Urinary bladder (tissue), 4 donors: ENCODE data around the gene SPEG. TPM values are rescaled to one million over a fixed set of nuclear protein-coding genes. Genes with fewer than 3 reads are reported as not detected.

Experiments
- DNase-seq: peaks from one replicate; pipeline ENCODE4 v3.0.0-alpha.2; 2015; ENCODE audit errors: extremely low spot score
- H3K27ac ChIP-seq: one replicate; pipeline ENCODE4 v1.5.1; 2013; ENCODE audit warnings: low read depth, mild to moderate bottlenecking, moderate library complexity
- H3K36me3 ChIP-seq: one replicate; pipeline ENCODE4 v1.6.1; 2013; ENCODE audit warnings: mild to moderate bottlenecking, moderate library complexity; ENCODE audit not compliant: insufficient read depth
- H3K4me1 ChIP-seq: one replicate; pipeline ENCODE4 v1.6.1; 2013; ENCODE audit warnings: mild to moderate bottlenecking, moderate library complexity; ENCODE audit not compliant: insufficient read depth
- H3K4me3 ChIP-seq: one replicate; pipeline ENCODE4 v1.5.1; 2013; ENCODE audit warnings: low read depth, low read length
- WGBS: extraction: QIAGEN DNeasy Blood & Tissue Kit; methylation state at CpG from one replicate; pipeline ENCODE4 v1.1.7; 2013; 5-methylcytosine and 5-hydroxymethylcytosine counted together
- polyA plus RNA-seq: library from polyadenylated mRNA; stranded (reverse); fragments of 200-250 nt; gene quantifications from one replicate; pipeline ENCODE4 v1.2.3, GENCODE V29; 2013
- total RNA-seq: library from RNA; depleted of rRNA; stranded (reverse); fragments of >200 nt; gene quantifications from one replicate; pipeline ENCODE4 v1.2.3, GENCODE V29; 2014
- donor health status: healthy with polysubstance abuse.
- donor health status: healthy.

SPEG gene
- total and polyA plus RNA-seq, 2 donors, result 31.2 to 226 TPM

DNA sequence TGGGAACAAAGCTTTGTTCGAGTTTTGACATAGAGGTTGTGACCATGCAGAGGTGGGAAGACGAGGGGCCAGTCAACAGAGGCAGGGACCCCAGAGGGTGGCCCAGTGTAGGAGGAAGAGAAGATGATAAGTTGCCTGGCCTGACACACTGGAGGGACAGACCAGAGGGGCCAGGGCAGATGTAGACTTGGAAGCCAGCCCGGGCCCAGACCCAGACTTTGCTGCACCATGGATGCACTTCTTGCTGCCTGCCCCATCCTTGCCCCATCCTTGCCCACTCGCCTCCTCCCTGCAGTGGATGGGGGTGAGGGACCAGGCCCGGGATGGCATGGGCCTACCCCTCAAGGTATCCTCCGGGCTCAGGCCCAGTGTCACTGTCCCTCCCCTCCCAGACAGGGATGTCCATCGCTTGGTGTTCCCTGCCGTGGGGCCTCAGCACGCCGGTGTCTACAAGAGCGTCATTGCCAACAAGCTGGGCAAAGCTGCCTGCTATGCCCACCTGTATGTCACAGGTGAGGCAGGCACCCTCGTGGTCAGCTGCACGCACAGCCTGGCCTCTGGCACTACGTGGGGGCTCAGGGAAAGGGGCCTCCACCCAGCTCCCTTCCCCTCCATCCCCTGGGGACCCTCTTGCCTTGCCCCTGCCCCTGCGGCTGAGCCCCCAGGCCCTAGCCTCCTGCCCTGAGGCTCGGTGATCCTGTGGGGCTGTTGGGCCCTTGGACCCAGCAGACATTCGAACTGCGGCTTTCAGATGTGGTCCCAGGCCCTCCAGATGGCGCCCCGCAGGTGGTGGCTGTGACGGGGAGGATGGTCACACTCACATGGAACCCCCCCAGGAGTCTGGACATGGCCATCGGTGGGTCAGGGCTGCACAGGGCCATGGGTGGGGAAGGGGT, 37.1 kb downstream of the SPEG start:
- no peak overlapping the region for H3K27ac ChIP-seq

DNA sequence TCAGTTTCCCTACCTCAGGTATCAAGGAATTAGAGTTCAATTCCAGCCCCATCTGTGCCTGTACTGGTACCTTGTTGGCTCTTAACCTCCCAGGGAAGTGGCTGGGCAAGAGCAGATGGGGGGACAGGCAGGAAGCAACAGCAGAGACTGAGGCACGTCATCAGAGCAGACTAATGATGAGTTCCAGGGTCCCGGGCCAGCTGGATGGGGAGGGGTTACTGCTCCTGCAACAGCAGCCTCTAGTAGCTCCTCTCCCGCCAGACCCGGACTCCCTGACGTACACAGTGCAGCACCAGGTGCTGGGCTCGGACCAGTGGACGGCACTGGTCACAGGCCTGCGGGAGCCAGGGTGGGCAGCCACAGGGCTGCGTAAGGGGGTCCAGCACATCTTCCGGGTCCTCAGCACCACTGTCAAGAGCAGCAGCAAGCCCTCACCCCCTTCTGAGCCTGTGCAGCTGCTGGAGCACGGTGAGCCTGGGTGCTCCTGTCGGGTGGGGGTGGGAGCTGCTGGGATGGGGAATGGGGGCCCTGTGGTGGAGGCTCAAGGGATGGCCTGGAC, 38.1 kb downstream of the SPEG start:
- Histone ChIP-seq H3K4me1 (no peaks in the 10 kb centered on the region), H3K27ac (no peak overlapping the region), H3K36me3 (no peaks in the 10 kb centered on the region), H3K4me3 (no peak overlapping the region)
- WGBS, result 69% methylated on average over 12 of the region's 12 CpGs
- DNase-seq, result no peak

More for the DNA sequence above, 37.1 kb downstream of the SPEG start:
- DNase-seq, result no peak
- Histone ChIP-seq H3K36me3 (no peaks in the 10 kb centered on the region), H3K4me1 (no peaks in the 10 kb centered on the region), H3K4me3 (no peak overlapping the region)
- 81% methylated on average over 22 of the region's 22 CpGs for WGBS

DNA sequence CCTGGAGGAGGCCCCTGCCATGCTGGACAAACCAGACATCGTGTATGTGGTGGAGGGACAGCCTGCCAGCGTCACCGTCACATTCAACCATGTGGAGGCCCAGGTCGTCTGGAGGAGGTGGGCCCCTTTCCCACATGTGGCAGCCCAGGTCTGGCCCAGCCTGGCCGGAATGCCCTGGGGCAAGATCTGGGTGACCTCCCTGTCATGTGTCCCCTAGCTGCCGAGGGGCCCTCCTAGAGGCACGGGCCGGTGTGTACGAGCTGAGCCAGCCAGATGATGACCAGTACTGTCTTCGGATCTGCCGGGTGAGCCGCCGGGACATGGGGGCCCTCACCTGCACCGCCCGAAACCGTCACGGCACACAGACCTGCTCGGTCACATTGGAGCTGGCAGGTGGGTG, 38.9 kb downstream of the SPEG start:
- no peaks in the 10 kb centered on the region for H3K36me3 ChIP-seq
- H3K27ac ChIP-seq, result no peak overlapping the region
- 80% methylated on average over 18 of the region's 18 CpGs for WGBS

DNA sequence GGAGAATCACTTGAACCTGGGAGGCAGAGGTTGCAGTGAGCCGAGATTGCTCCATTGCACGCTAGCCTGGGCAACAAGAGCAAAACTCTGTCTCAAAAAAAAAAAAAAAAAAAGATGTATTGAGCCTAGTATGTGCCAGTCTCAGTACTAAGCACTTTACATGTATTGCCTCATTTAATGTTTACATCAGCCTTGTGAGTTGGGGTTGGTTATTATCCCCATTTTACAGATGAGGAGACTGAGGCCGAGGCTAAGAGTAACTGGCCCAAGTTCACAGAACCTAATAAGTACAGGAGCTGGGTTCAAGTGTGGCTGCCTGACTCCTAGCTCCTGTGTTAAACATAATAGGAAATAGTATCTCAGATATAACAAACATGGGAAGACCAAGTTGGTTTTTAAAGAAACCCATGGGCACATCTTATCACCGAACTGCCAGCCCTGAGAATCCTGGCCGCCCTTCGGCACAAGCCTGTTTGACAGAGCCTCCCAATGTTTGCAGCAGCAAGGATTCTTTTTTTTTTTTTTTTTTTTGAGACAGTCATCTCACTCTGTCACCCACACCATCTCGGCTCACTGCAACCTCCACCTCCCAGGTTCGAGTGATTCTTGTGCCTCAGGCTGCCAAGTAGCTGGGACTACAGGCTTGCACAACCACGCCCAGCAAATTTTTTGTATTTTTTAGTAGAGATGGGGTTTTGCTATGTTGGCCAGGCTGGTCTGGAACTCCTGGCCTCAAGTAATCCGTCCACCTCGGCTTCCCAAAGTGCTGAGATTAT, 39.8 kb downstream of the SPEG start:
- WGBS, result 79% methylated on average over 11 of the region's 11 CpGs
- DNase-seq, result no peak
- Histone ChIP-seq H3K27ac (no peak overlapping the region), H3K4me1 (no peaks in the 10 kb centered on the region), H3K4me3 (no peak overlapping the region), H3K36me3 (no peaks in the 10 kb centered on the region)

More for the DNA sequence above, 38.9 kb downstream of the SPEG start:
- H3K4me1 ChIP-seq, result no peaks in the 10 kb centered on the region
- no peak for DNase-seq
- no peak overlapping the region for H3K4me3 ChIP-seq

DNA sequence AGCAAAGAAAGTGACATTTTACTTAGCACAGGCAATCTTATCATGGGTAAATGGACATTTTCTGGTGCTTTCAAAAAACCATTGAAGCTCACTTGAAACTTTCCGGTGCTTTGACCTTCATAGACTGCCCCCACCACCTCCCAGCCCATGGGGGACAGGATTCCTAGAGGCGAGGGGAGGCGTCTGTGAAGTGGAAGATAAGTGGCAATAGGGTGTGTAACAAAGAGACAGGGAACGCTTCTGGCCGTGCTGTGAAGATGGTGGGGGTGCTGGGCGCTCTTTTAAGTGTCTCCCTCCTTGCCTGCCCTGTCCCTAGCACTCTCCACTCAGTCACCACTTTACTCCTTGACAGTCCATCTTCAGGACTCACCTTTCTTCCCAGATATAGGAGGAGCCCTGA, 40.6 kb downstream of the SPEG start:
- H3K4me1 ChIP-seq, result no peaks in the 10 kb centered on the region
- 67% methylated on average over 6 of the region's 6 CpGs for WGBS
- DNase-seq, result no peak
- H3K4me3 ChIP-seq, result no peak overlapping the region
- H3K27ac ChIP-seq, result no peak overlapping the region
- H3K36me3 ChIP-seq, result no peaks in the 10 kb centered on the region

DNA sequence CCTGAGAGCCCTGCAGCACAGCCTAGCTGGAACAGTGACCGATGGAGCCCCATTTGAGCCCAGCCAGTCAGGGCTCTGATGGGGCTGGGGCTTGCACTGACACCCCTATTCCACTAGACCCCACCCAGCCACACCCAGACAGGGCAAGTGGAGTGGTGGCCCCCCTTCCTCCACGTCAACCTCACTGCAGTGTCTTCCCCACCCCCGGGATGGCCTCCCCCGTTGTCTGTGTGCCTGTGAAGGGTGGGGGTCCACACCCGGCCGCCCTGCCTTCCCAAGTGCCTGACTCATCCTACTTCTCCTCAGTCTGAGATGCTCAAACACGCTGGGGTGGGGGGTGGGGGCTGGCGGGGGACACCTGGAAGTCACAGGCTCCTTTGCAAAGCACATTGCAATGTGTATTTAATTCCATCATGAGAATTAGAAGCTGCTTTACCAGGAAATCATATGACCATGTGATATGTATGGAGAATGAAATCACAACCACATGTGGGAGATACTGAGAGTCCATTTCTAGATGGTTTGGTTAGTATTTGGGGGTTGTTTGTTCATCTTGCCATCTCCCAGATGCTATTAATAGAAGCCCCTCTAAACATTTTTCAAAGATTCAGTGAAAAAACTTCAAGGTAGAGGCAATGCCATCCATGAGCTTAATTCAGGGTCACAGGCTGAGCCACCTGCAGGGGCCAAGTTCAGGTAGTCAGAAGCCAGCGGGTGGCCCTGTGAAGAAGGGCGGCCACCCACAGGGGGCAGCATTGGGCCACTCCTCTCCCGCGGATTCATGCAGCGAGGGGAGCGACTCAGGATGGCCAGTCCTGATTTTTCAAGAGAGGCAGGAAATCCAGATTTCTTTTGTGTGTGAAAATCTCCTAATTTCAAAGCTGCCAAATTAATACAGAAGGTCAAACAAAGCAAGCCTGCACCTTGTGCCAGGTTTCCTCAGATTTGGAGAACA, 41.3 kb downstream of the SPEG start:
- no peak for DNase-seq
- Histone ChIP-seq H3K36me3 (no peaks in the 10 kb centered on the region), H3K27ac (no peak overlapping the region), H3K4me1 (no peaks in the 10 kb centered on the region), H3K4me3 (no peak overlapping the region)
- WGBS, result 33% methylated on average over 14 of the region's 14 CpGs

DNA sequence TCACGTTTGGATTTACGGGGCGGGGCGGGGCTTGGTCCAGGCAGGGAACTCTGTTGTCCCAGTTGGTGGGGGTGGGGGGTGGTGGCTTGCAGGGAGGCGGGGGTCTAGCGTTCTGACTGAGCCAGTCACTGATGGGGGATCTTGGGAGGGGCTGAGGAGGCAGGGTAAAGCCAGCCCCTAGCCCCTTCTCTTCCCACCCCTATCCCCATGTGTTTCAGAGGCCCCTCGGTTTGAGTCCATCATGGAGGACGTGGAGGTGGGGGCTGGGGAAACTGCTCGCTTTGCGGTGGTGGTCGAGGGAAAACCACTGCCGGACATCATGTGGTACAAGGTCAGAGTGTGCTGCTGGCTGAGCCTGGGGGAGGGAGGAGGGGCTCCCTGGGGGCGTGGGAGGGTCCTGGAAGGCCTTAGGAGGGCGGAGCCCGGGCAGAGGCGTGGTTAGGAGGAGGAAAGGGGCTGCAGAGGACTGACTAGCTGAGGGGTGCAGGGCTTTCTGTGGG, 42.1 kb downstream of the SPEG start:
- H3K4me3 ChIP-seq, result no peak overlapping the region
- H3K36me3 ChIP-seq, result no peaks in the 10 kb centered on the region
- no peak overlapping the region for H3K27ac ChIP-seq
- DNase-seq, result no peak
- H3K4me1 ChIP-seq, result no peaks in the 10 kb centered on the region
- WGBS, result 21% methylated on average over 16 of the region's 16 CpGs

DNA sequence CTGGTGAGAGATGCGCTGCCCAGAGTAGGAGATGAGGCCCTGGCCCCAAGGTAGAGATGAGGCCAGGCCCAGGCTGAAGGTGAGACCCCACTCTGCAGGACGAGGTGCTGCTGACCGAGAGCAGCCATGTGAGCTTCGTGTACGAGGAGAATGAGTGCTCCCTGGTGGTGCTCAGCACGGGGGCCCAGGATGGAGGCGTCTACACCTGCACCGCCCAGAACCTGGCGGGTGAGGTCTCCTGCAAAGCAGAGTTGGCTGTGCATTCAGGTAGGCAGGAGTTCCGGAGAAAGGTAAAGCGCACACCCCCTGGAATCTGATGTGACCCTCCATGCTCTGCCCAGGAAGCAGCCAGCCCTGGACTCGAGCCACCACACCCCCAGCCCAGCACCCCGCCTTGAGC, 42.5 kb downstream of the SPEG start:
- Histone ChIP-seq H3K36me3 (no peaks in the 10 kb centered on the region), H3K27ac (no peak overlapping the region), H3K4me1 (no peaks in the 10 kb centered on the region), H3K4me3 (no peak overlapping the region)
- 79% methylated on average over 13 of the region's 13 CpGs for WGBS
- DNase-seq, result no peak

DNA sequence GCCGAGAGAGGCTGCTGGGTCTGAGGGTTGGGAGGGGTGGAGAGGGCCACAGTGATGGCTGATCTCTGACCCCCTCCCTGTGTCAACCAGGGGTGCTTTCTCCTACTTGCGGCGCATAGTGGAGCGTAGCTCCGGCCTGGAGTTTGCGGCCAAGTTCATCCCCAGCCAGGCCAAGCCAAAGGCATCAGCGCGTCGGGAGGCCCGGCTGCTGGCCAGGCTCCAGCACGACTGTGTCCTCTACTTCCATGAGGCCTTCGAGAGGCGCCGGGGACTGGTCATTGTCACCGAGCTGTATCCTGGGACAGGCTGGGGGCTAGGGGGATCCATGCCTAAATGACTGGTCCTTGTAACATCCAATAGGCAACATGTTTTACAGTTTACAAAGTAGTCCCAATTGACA, 43.2 kb downstream of the SPEG start:
- Histone ChIP-seq H3K27ac (no peak overlapping the region), H3K4me3 (no peak overlapping the region), H3K36me3 (no peaks in the 10 kb centered on the region), H3K4me1 (no peaks in the 10 kb centered on the region)
- DNase-seq, result no peak
- WGBS, result 61% methylated on average over 15 of the region's 15 CpGs

DNA sequence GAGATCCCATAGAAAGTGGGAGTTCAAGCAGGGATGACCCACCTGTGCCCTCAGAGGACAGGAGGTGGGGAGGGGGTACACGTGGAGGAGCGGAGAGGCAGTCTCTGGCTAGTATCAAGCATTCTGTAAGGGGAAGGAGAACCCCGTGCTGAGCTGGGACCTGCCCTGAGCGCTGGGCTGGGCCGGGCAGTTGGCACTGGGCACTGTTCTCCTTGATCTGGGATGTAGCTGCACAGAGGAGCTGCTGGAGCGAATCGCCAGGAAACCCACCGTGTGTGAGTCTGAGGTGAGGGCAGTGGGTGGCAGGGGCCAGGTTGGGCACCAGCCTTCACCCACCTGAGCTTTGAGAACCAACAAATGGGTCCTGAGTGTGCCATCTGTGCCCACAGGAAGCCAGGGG, 44.3 kb downstream of the SPEG start:
- DNase-seq, result no peak
- no peaks in the 10 kb centered on the region for H3K36me3 ChIP-seq
- no peak overlapping the region for H3K4me3 ChIP-seq
- 75% methylated on average over 8 of the region's 8 CpGs for WGBS
- no peak overlapping the region for H3K27ac ChIP-seq
- H3K4me1 ChIP-seq, result no peaks in the 10 kb centered on the region

DNA sequence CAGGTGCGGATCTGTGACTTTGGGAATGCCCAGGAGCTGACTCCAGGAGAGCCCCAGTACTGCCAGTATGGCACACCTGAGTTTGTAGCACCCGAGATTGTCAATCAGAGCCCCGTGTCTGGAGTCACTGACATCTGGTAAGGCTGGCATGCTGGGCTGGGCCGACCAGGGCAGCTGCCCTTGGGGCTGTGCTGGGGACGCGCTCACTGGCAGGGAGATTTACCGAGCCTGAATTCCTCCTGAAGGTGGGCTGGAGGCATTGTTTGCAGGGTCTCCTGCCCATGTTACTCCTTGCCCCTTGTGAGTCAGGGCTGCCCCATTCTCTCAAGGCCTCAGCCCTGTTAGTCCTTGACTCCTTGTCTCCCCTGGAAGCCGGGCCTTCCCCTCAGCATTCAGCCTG, 45.4 kb downstream of the SPEG start:
- Histone ChIP-seq H3K36me3 (no peaks in the 10 kb centered on the region), H3K4me1 (no peaks in the 10 kb centered on the region), H3K4me3 (no peak overlapping the region), H3K27ac (no peak overlapping the region)
- 92% methylated on average over 8 of the region's 8 CpGs for WGBS
- DNase-seq, result no peak

DNA sequence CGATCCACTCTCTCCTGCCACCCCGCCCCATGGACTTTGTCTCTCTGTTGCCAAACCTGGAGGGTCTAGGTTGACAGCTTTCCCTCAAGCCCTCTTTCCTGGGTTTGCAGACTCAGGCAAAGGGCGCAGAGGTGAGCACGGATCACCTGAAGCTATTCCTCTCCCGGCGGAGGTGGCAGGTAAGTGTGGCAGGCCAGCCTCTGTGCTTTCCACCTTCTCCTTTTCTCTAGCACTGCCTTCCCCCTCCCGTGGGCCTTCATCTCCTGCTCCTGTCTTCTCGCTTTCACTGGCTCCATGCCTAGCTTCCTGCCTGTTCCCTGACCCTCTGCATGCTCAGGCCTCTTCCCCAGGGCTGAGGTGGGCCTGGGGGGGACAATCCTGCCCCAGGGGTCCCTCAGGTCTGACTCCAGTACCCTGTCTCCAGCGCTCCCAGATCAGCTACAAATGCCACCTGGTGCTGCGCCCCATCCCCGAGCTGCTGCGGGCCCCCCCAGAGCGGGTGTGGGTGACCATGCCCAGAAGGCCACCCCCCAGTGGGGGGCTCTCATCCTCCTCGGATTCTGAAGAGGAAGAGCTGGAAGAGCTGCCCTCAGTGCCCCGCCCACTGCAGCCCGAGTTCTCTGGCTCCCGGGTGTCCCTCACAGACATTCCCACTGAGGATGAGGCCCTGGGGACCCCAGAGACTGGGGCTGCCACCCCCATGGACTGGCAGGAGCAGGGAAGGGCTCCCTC, 48.2 kb downstream of the SPEG start:
- no peaks in the 10 kb centered on the region for H3K4me1 ChIP-seq
- no peak overlapping the region for H3K4me3 ChIP-seq
- 69% methylated on average over 17 of the region's 17 CpGs for WGBS
- DNase-seq, result no peak
- no peak overlapping the region for H3K27ac ChIP-seq
- H3K36me3 ChIP-seq, result no peaks in the 10 kb centered on the region
